OCI-M2 (cell line): Measurements from ENCODE around the gene ASB4.
"Not testable (repeated sequence)": the region's sequence is repeated elsewhere in the genome, so short reads cannot be mapped to it uniquely, and the experiment has no call there.

Experiments
- DNase-seq: peaks from one replicate; lab custom pipeline; 2025; ENCODE audit not compliant: unreplicated experiment; lab: John Stamatoyannopoulos, UW

The ASB4 gene

GRCh38 chr7:95485391-95486123, at the start of gene ASB4:
Gene ASB4, plus strand, starts transcription at chr7:95485943. Its CDS starts 29 bp downstream, at chr7:95485972.
- DNase-seq, result no peak

DNA sequence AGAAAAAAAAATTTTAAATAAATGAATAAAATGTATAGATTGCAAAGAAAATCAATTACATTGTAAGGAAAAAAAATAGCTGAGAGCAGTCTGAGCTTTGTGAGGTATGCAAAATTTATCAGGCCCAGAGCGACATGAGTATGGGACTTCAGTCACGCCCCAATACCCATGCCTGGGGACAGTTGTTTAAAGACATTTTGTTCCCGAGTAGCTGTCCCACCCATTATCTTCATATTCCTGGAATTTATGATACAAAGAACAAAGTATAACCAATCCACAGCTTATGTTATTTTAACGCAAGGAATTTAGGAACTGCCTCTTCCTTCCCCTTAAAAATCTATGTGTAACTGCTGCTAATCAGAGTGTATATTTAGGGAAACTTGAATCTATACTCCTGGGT, 49.3 kb upstream of the ASB4 start:
- no peak for DNase-seq

DNA sequence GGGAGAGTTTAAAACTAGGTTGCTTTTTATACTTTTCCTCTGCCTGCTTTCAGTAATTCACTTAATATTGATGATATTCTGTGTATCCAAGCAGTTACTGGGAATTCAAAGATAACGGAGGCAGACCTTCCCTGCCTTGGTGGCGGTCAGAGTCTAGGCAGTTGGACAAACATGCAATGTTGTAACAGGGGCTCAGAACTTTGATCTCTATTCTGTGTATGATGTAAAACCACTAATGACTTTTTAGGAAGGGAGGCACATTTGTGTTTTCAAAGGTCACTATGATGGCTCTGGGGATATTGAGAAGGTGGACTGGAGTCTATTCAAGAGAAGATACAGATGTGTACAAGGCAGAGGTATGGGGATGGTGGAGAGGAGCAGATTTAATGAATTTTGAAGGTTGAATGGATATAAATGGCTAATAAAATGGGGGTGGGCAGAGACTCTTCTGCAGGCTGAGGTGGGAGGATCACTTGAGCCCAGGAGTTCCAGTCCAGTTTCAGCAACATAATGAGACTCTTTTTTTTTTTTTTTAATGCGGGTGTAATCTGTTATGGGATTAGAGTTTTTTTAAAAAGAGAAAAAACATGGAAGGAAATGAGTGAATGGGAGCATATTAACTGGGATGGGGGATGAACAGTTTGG, 45.2 kb upstream of the ASB4 start:
- DNase-seq, result no peak

DNA sequence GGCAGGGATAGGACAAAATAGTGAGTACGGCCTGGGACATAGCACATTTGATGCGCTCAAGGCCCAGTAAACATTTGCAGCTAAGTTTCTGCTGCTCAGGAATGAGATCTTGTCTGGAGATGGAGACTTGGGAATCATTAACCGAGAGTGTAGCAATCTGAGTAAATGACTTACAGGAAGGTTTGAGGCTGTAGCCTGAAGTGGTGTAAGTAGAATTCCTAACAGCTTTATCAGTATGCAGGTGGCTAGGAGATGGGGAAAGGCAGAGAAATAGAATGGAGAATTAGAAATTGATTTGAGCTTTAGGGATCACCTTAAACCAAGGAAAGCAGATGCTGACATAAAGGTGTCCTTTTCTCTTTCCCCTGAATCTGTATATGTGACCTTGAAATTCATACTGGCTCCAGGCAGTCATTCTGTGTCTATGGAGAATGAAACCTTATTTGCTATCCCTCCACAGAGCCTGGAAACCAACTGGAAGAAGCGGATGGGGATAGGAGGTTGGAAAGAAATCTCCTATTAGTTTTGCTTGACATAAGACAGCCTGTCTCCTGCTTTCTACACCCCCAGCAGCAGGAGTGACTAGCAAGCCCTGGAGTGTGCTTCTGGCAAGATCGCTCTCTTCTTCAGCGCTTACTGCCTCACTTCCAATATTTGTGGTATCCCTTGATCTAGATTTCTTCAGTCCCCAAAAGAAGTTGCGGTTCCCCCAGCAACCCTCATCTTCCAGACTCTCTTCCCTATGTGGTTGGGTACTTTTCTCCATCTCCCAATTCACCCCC, 44.5 kb upstream of the ASB4 start:
- DNase-seq, result no peak

DNA sequence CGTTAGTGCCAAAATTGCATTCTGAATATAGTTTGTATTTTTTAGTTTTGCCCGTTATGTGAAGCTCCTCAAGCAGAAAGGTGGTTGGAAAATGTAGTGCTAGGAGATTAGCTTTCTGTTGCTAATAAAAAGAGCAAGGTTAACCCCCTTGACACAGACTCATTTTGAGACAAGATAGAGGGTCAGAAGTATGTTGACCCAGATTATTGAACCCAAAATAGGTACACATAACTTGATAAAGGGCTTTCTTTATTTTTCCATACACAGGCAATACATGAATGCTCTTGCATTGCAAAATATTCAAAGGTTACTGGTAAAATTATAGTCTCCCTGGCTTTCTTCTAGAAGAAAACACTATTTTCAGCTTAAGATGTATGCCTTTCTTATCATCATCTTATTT, 40.9 kb upstream of the ASB4 start:
- no peak for DNase-seq

DNA sequence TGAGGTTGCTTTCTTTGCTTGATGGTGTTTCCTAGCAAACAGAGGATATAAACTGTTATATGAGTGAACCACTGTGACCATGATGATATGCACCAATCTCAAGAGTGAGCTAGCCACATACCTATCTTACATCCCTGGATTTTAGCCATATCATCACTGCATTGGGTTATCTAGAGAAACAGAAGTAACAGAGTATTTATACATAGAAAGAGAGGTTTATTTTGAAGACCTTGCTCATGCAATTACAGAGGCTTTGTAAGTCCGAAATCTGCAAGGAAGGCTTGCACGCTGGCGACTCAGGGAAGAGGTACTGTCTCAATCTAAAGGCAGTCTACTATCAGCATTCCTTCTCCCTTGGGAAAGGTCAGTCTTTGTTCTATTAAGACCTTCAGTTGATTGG, 39.1 kb upstream of the ASB4 start:
- DNase-seq, result no peak

GRCh38 chr7:95454438-95455045, 31.2 kb upstream of the ASB4 start:
- DNase-seq, result no peak

DNA sequence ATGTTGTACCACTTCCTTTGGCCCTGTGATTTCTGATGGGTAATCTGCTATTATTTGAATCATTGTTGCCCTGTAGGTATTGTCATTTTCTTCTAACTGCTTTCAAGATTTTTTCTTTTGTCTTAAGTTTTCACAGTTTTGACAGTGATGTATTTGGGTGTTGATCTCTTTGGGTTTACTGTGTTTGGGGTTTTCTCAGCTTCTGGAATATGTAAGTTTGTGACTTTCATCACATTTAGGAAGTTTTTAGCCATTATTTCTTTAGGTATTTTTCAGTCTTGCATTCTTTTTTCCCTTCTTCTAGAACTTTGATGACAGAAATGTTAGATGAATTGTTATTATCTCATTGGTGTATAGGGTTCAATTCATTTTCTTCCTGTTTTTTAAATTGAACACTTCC, 27.8 kb upstream of the ASB4 start:
- DNase-seq, result no peak

GRCh38 chr7:95460653-95461052, 25.1 kb upstream of the ASB4 start:
- DNase-seq, result not testable (repeated sequence)

GRCh38 chr7:95467912-95468607, 17.7 kb upstream of the ASB4 start:
- DNase-seq, result no peak

GRCh38 chr7:95469187-95469586, 16.6 kb upstream of the ASB4 start:
- DNase-seq, result no peak

DNA sequence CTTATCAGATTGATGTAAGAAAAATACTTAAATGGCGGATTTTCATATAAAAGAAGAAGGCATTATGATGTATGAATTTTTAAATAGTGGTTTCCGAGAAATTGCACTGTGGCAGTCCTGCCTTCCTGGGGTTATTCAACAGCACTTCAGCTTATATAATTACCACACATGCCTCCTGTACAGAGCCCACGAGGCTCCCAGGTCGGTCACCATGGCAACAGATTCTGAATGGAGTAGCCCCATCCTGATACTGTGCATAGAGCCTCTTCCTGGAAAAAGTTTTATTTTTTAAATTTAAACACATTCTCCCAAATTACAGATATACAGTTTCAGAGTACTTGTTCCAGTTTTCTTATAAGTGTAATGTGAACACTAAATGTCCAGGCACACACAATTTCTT, 15.9 kb upstream of the ASB4 start:
- no peak for DNase-seq

- no peak for DNase-seq
Observed at GRCh38 chr7:95470452-95470851, 15.3 kb upstream of the ASB4 start.

DNA sequence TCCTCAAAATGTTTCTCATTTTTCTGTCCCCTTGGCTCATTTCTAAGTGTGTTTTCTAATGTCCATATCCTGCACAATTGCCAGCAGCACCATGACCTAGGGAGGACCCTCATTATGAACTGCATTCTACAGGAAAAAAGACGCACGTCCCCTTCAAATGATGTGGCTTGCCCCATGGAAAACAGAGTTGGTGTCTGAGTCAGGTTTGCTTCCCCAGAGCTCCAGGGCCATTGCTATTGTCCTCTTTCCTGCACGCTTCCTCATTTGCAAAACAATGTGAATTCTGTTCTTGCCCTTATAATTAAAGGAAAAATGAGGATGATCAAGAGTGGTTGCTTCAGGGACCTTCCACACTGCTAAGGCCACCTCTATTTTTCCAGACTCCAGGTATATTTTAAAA, 14.7 kb upstream of the ASB4 start:
- no peak for DNase-seq

- no peak for DNase-seq
Observed at GRCh38 chr7:95472581-95473161, 13.1 kb upstream of the ASB4 start.

- DNase-seq, result no peak
Observed at GRCh38 chr7:95473276-95473985, 12.3 kb upstream of the ASB4 start.

DNA sequence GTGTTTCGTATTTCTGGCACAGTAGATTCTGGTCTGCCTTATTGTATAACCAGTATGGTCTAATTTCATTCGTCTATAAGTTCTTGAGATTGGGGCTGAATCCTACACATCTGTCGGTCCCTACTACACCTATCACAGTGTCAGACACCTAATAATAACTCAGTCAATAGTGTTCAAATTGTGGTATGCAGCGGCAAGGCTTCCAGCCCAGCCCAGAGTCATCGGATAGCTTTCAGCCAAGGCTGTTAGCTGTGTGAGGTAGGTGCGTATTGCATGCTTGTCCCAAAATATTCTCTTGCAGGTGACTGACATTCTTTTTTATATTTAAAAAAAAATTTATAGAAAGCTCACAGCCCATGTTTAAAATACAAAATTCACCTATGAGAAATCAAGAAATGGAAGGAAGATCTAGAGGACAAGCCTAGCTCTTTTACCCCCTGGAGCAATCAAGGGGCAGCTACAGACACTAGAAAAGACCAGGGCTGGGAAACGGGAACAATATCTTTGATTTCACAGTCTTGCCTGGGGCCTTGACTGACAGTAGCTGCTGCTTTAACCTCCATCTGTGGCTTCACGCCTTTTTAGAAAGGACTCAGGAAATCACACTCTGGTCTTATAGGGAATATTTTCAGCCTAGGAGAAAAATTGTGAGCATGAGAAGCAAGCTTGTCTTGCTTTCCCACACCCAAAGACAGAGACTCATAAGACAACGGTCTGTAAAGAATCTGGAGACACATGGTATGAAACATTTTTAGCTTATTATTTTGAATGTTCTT, 9.5 kb upstream of the ASB4 start:
- no peak for DNase-seq

DNA sequence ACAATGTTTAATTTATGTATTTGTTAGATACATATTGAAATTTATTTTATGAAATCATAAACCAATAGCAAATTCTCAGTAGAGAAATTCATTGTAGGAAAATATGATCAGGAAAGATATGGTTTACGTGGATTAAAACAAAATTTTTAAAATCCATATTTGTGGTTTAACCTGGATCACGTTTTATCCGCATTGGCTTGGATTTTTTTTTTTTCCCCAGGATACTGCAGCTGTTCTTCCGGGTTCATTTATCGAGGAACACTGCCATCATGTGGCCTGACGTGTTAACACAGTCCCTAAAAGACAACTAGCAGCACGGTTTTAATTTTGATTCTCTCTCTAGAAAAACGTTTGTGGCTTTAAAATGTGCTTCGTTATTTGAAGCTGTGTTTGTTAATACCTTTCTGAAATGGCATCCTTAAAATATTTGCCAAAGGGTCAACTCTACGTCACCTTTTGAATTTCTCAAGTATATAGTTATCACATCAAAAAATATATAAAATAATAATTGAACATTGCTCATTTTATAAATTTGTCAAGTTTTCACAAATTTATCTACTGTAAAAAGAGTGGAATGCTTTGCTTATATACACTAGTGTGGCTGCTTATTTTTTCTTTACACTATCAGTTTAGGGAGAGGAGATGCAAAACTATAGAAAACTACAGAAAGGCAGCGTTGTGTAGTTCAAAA, 8.7 kb upstream of the ASB4 start:
- DNase-seq, result no peak
